ENCODE results near the gene MED29. TPM values are rescaled to one million over a fixed set of nuclear protein-coding genes. Genes with fewer than 3 reads are reported as not detected.
A peak's percentile ranks its signal among the peaks of the same experiment; 100 is the strongest.

The MED29 gene
- polyA plus RNA-seq, 1 donor = 36.3 TPM

DNA sequence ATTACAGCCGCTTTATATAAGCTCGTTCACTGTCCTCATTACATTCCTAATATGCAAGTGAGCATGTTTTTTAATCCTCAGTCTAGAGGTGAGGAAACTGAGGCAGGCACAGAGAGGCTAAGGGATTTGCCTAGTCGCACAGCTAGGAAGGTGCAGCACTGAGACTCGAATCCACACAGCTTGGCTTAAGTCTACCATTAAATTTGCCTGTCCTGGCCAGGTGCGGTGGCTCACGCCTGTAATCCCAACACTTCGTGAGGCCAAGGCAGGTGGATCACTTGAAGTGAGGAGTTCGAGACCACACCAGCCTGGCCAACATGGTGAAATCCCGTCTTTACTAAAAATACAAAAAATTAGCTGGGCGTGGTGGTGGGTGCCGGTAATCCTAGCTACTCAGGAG, 36.5 kb downstream of the MED29 start:
- no peak for DNase-seq

DNA sequence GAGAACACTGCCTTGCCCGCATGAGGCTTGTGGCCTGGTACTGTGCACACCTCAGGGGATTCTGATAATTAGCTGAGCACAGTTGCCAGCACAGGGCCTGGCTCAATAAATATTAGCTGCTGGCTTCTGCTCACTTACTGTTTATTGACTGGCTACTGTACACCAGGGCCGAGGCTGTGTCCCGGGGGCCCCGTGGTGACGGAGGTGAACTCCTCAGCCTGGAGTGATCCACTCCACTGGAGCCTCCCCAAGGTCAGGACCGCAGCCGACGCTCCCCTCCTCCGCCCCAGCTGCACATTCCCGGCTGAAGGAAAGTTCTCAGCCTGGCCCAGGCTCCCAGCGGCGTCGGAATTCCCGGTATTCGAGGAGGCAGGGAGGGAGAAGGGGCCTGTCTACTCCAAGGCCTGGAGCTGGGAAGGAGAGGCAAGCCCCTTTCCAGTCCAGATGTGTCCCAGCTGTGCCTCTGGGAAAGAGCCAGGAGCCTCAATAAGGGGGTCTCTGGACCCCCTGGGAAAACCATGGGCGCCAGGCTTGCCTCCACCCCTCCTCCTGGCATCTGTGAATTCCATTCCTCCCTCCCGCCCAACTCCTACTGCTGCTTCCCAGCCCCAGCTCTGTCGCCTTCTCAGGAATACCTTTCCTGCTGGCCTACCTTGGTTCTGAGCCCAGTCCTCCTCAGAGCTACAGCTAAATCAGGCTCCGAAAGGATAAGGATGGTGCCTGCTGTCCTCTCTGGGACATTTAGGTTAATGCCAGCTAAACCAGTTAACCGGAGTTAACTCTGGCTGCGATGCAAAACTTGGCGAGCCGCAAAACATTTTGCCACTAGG, 37.3 kb downstream of the MED29 start:
- peak; percentile 87 for DNase-seq

GRCh38 chr19:39430675-39431593, 39.8 kb downstream of the MED29 start:
- DNase-seq = no peak

DNA sequence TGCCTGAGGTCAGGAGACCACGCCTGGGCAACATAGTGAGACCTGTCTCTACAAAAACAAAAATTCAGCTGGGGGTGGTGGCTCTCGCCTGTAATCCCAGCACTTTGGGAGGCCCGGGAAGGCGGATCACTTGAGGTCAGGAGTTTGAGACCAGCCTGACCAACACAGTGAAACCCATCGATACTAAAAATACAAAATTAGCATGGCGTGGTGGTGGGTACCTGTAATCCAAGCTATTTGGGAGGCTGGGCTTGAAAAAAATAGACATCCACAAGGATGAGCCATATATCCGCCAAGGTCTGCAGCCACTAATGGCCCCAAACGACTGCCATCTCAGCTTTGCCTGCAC, 41.5 kb downstream of the MED29 start:
- DNase-seq = no peak

- DNase-seq = no peak
These were observed 42.4 kb downstream of the MED29 start for GRCh38 chr19:39433480-39434079.

DNA sequence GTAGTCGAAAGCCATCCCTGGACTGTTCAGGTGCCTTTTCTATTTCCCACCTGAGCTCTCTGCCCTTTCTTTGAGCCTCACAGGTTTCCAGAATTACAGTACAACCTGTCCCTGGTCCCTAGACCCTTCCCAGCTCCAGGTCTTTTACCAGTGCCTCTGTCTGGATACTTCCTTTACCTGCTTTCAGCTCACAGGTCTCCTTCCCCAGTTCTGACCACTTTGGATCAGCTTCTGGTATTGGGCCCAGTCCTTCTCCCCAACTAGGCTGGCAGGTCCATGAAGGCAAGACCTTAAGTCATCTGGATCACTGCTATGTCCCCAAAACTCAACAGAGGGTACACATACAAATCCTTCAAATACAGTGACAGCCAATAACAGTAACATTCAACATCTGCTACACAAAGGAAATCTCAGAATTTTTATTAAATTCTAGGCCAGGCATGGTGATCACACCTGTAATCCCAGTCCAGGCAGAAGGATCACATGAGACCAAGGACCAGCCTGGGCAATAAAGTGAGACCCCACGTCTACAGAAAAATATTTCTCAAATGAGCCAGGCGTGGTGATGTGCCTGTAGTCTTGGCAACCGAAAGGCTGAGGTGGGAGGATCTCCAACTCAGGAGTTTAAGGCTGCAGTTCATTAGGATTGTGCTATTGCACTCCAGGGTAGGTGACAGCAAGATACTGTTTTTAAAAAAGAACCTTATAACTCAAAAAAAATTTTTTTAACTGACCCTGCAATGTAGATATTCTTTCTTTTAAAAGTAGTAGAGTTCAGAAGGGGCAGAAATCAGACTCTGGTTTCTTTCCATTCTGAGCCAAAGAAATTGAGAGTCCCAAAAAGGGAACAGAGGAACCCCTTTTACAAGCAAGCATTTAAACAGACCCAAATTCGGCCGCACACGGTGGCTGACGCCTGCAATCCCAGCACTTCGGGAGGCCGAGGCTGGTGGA, 43.2 kb downstream of the MED29 start:
- no peak for DNase-seq

- DNase-seq = peak; percentile 98
These were observed 44.5 kb downstream of the MED29 start, which contains the start of gene RPS16 for GRCh38 chr19:39435499-39436349. RPS16 (minus strand) TSS chr19:39435949; CDS start chr19:39435895, 54 bp downstream.

GRCh38 chr19:39436350-39436716, 45.2 kb downstream of the MED29 start:
- no peak for DNase-seq

GRCh38 chr19:39438270-39438934, 47.2 kb downstream of the MED29 start:
- no peak for DNase-seq

GRCh38 chr19:39444598-39445195, 53.5 kb downstream of the MED29 start:
- no peak for DNase-seq

DNA sequence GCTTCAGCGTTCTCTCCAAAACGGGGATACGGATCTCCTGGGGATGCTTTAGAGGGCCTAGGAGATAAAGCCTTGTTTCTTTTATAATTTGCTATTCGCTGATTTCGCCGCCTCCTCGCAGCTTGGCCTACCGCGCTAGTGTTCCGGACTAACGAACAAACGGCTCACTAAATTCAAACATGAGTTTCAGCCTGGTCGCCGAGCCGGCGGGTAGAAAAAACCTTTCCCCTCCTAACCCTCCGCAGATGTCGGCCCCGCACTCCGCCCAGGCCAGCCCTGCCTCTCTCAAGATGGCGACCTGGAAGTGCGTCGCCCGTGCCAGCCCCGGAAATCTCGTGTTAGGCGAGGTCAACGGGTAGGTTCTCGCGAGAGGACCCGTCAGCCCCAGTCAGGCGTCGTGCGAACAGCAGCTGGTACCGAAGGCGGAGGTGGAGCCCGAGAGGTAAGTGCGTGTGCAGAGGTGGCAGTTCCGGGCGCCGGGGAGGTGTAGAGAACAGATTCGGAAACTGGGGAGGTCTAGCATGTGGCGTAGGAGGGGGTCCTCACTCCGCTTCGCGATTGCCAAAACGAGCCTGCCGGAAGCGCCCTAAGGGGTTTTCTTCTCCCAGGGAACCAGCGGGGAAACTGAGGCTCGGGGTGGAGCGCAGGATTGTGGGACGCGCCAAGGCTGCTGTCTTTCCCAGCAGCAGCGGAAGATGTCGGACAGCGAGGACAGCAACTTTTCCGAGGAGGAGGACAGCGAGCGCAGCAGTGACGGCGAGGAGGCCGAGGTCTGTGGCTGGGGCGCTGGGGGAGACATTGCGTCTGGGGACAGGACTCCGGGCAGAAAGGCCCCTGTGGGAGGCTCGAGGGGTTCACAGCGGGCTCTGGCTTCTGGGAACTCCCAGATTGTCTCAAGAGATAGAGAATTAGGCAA, 54.3 kb downstream of the MED29 start, which contains the start of gene SUPT5H:
TSS of gene SUPT5H (plus strand) at position 387 of the 916 bp plus-strand sequence. CDS start at position 696, 309 bp downstream.
- peak; percentile 97 for DNase-seq

GRCh38 chr19:39446365-39447084, 55.3 kb downstream of the MED29 start:
- DNase-seq = no peak

GRCh38 chr19:39448271-39448670, 57.1 kb downstream of the MED29 start:
- no peak for DNase-seq

DNA sequence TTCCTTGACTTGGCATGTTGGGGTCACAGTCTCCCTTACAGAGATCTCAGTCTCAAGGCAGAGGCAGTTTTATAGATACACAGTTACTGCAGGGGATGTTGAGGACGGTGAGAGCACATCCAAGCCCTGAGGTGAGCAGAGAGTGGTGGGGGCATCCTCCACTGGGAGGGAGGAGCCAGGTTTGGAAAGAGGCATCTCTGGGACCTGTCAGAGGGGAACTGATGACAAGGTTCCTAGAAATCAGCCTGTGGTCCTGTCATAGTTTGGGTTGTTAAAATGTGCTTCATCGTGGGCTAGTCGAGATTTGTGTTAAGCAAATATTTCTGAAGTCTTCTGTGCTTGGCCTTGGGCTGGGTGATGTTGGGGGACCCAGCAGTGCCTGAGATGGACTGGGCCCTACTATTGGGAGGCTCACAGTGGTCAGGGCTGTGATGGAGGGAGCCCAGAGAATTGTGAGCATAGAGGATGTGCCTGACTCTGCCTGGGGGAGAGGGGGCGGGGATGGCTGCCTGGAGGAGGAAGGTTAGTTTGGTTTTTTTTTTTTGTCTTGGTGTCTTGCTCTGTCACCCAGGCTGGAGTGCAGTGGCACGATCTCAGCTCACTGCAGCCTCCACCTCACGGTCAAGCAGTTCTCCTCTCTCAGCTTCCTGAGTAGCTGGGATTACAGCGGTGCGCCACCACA, 58.1 kb downstream of the MED29 start:
- no peak for DNase-seq

Measured in left kidney (tissue), 2 donors.